Thyroid gland (tissue), 4 donors: ENCODE results near the gene RASGRP3. TPM values are rescaled to one million over a fixed set of nuclear protein-coding genes. Genes with fewer than 3 reads are reported as not detected.

Experiments
- DNase-seq, 2 donors: peaks; one replicate each; pipeline ENCODE4 v3.0.0-alpha.2; 2019
- H3K27ac ChIP-seq, 3 donors: fragments of 200-600 bp; sonication (generic); 1 replicate in 2 of 3; 2 replicates in 1 of 3; pipeline ENCODE4 v1.5.1; 2016 to 2019; ENCODE audit warnings: mild to moderate bottlenecking in 1 of 3, moderate library complexity in 1 of 3
- H3K27me3 ChIP-seq: fragments of 200-600 bp; sonication (generic); one replicate; pipeline ENCODE4 v1.5.1; 2019
- H3K36me3 ChIP-seq, 2 donors: fragments of 200-600 bp; sonication (generic); one replicate each; pipeline ENCODE4 v1.5.1; 2016 to 2019
- H3K4me1 ChIP-seq, 2 donors: fragments of 200-600 bp; sonication (generic); one replicate each; pipeline ENCODE4 v1.5.1; 2017 to 2019
- H3K4me3 ChIP-seq, 3 donors: fragments of 200-600 bp; sonication (generic); replicated peaks in 1 of 3; 1 replicate in 2 of 3; 2 replicates in 1 of 3; pipeline ENCODE4 v1.5.1; 2016; ENCODE audit warnings: mild to moderate bottlenecking in 1 of 3
- H3K9me3 ChIP-seq: fragments of 200-600 bp; sonication (generic); one replicate; pipeline ENCODE4 v1.5.1; 2017
- POLR2A ChIP-seq, 2 donors: fragments of 450-650 bp; IDR thresholded peaks; one replicate each; pipeline ENCODE4 v1.6.1; 2017; ENCODE audit warnings: antibody characterized with exemption in 2 of 2, mild to moderate bottlenecking in 2 of 2, moderate library complexity in 1 of 2
- WGBS, 2 donors: methylation state at CpG; one replicate each; pipeline ENCODE4 v1.1.5; 2017; 5-methylcytosine and 5-hydroxymethylcytosine counted together
- intact Hi-C: fragments of 100-400 bp; cut with DNase I; formaldehyde crosslinking; loops from one replicate; pipeline ENCODE4 v1.15.1; 2023
- total RNA-seq, 4 donors: library from RNA; depleted of rRNA; stranded (reverse); fragments of >200 nt; gene quantifications; one replicate each; pipeline ENCODE4 v1.2.3, GENCODE V29; 2016
- TF ChIP-seq, protein P1 (sequence below), 6 experiments: fragments of 200-600 bp in 3 of 6; fragments of 450-650 bp in 3 of 6; sonication (generic) in 3 of 6; IDR thresholded peaks; one replicate each; pipeline ENCODE4 v1.5.1; 2016 to 2019; ENCODE audit warnings: antibody characterized with exemption in 6 of 6, mild to moderate bottlenecking in 2 of 6, inconsistent platforms in 1 of 6, moderate library complexity in 1 of 6

RASGRP3 gene
- total RNA-seq, 4 donors from 2014 or later = 30.9 to 46.9 (median 34.8) TPM

DNA sequence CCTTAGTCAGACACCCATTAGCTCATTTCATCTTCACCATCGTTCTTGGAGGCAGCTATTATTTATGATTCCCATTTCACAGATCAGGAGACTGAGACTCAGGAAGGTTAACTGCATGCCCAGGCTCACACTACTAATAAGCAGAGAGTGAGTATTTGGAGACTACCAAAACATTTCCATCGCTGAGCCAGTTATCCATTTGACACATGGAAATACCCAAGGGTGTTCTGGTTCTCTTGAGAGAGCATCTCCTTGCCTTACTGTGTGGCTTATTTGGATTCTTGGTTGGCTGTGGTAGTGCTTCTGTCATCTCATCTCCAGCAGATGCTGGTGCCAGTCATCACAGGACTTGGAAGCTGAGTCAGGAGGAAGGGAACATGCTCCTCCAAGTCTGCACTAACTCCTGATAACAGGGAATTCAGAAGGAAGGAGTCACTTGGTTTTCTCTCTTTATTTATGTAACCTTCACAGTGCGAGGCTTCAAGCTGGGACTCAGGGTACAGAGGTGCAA, 55.2 kb downstream of the RASGRP3 start:
- no peak for TF ChIP-seq POLR2A (IDR thresholded peaks at IDR 0.05)
- TF ChIP-seq, protein P1, sequence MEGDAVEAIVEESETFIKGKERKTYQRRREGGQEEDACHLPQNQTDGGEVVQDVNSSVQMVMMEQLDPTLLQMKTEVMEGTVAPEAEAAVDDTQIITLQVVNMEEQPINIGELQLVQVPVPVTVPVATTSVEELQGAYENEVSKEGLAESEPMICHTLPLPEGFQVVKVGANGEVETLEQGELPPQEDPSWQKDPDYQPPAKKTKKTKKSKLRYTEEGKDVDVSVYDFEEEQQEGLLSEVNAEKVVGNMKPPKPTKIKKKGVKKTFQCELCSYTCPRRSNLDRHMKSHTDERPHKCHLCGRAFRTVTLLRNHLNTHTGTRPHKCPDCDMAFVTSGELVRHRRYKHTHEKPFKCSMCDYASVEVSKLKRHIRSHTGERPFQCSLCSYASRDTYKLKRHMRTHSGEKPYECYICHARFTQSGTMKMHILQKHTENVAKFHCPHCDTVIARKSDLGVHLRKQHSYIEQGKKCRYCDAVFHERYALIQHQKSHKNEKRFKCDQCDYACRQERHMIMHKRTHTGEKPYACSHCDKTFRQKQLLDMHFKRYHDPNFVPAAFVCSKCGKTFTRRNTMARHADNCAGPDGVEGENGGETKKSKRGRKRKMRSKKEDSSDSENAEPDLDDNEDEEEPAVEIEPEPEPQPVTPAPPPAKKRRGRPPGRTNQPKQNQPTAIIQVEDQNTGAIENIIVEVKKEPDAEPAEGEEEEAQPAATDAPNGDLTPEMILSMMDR (IDR thresholded peaks at IDR 0.05) = no peak
- H3K9me3 ChIP-seq = no peaks in the 10 kb centered on the region
- no peaks in the 10 kb centered on the region for H3K36me3 ChIP-seq
- H3K27me3 ChIP-seq = no peaks in the 10 kb centered on the region
- no peak for DNase-seq
- intact Hi-C loops = no loop called here
- no peak overlapping the region for H3K27ac ChIP-seq
- H3K4me1 ChIP-seq = no peaks in the 10 kb centered on the region
- no peak overlapping the region for H3K4me3 ChIP-seq
- WGBS, 2 donors = 82 to 92% methylated on average over 3 of the region's 3 CpGs

DNA sequence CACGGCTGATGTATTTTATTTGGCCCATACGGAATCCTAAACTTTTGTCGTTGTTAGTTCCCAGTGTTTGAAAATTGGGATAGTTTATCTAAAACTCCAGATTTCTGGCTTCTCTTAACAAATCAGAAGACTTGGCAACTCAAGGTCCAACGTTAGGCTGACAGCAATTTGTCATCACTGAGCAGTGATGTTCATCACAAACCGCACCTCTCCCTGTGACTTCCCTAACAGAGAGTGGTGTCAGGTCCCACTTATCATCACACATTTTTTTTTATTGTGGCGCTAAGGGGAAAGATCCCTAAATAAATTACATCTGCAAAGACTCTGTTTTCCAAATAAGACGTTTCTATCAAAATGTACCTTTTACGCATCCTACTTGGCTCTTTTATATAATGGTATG, 55.7 kb downstream of the RASGRP3 start:
- H3K9me3 ChIP-seq = no peaks in the 10 kb centered on the region
- no peaks in the 10 kb centered on the region for H3K4me1 ChIP-seq
- H3K4me3 ChIP-seq = no peak overlapping the region
- no peaks in the 10 kb centered on the region for H3K36me3 ChIP-seq
- TF ChIP-seq, protein P1 (IDR thresholded peaks at IDR 0.05) = no peak
- TF ChIP-seq POLR2A (IDR thresholded peaks at IDR 0.05) = no peak
- H3K27me3 ChIP-seq = no peaks in the 10 kb centered on the region
- DNase-seq = no peak
- H3K27ac ChIP-seq = no peak overlapping the region
- intact Hi-C loops = no loop called here
- 59 to 73% methylated on average over 8 of the region's 8 CpGs for WGBS, 2 donors

DNA sequence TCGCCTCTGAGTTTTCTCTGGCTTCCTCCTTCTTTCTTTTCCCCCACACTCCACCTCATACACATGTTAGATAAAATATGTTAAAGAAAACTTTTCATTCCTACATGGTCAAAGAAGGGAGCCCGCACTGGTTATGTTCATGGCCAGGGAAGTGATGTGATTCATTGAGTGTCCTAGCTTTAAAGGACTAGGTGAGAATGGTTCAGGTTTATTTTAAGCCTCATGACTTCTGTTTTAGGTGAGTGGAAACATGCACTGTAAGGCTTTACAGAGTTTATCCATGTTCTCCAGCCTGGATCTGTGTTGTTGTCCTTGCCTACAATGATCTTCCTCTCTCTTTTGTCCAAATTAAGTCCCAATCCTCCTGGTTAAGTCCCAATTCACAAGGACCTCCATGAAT, 56.5 kb downstream of the RASGRP3 start:
- H3K36me3 ChIP-seq = no peaks in the 10 kb centered on the region
- DNase-seq = no peak
- H3K27ac ChIP-seq = no peak overlapping the region
- no peaks in the 10 kb centered on the region for H3K4me1 ChIP-seq
- intact Hi-C loops = no loop called here
- H3K4me3 ChIP-seq = no peak overlapping the region
- H3K27me3 ChIP-seq = no peaks in the 10 kb centered on the region
- 80 to 81% methylated on average over 2 of the region's 2 CpGs for WGBS, 2 donors
- no peaks in the 10 kb centered on the region for H3K9me3 ChIP-seq
- TF ChIP-seq POLR2A (IDR thresholded peaks at IDR 0.05) = no peak
- TF ChIP-seq, protein P1 (IDR thresholded peaks at IDR 0.05) = no peak

DNA sequence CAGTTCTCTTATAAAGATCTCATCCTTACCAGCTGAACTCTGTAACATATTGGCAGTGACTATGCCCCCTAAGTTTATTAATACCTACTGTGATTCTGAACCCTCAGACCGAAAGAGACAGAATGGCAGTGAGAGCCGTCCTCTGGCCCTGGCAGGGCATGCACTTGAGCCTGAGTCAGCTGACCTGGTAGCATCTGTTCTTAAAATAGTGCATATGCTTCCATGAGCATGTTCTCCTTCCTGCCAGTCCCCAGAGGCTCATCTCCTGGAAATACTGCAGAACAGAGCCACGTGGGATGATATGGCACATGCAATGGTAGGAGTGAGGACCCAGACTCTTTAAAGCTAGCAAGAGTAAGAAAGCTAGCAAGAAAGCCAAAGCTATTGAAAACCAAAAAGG, 59.0 kb downstream of the RASGRP3 start:
- Histone ChIP-seq H3K4me3 (no peak overlapping the region), H3K27ac (no peak overlapping the region), H3K27me3 (no peaks in the 10 kb centered on the region), H3K9me3 (no peaks in the 10 kb centered on the region), H3K36me3 (no peaks in the 10 kb centered on the region), H3K4me1 (no peaks in the 10 kb centered on the region)
- TF ChIP-seq, protein P1 (IDR thresholded peaks at IDR 0.05) = no peak
- no peak for TF ChIP-seq POLR2A (IDR thresholded peaks at IDR 0.05)
- intact Hi-C loops = no loop called here
- 67 to 81% methylated on average over 3 of the region's 3 CpGs for WGBS, 2 donors
- no peak for DNase-seq

DNA sequence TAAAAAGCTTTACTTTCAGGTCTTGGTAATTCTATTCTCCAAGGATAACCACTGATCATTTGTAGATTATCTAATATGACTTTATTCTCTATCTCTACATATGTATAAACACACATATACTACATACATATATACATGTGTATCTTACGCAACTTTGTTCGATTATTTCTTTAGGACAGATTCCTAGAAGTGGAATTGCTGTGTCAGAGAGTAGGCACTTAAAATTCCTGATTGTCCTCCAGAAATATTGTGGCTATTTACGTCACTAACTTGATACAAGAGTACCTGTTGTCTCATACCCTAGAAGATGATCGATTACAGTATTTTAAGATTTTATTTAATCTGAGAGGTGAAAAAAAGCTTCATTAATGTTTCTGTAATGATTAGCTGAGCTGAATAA, 64.8 kb downstream of the RASGRP3 start:
- TF ChIP-seq POLR2A (IDR thresholded peaks at IDR 0.05) = no peak
- TF ChIP-seq, protein P1 (IDR thresholded peaks at IDR 0.05) = no peak

More for the DNA sequence above, 64.8 kb downstream of the RASGRP3 start:
- no peaks in the 10 kb centered on the region for H3K9me3 ChIP-seq
- H3K4me3 ChIP-seq = no peak overlapping the region
- WGBS, 2 donors = 66 to 79% methylated on average over 4 of the region's 4 CpGs
- DNase-seq = no peak
- H3K36me3 ChIP-seq = no peaks in the 10 kb centered on the region
- no peaks in the 10 kb centered on the region for H3K4me1 ChIP-seq
- intact Hi-C loops = no loop called here
- no peak overlapping the region for H3K27ac ChIP-seq
- no peaks in the 10 kb centered on the region for H3K27me3 ChIP-seq
